K562 (cell line): ENCODE data around the gene UBR3. TPM values are rescaled to one million over a fixed set of nuclear protein-coding genes. Genes with fewer than 3 reads are reported as not detected.

Source experiments
- ATAC-seq: fragments of 200-7000 bp; cut with Tn5 transposase; 3 replicates; pipeline ENCODE4 v1.9.1; 2020; ENCODE audit warnings: moderate library complexity
- BruUV-seq: library from RNA; stranded (reverse); fragments of 400-500 nt; replicated peaks from 2 replicates; lab custom pipeline; 2021; lab: Mats Ljungman, UMichigan
- CTCF ChIA-PET: fragments of 300-600 bp; formaldehyde crosslinking; extraction: SDS; loops from one replicate; lab custom pipeline; 2021; ENCODE audit warnings: low intra/inter-chr PET ratio; lab: Yijun Ruan, JAX
- POLR2A ChIA-PET: fragments of 300-600, 350-650 bp; sonication (Branson Sonifier 250); formaldehyde crosslinking; extraction: SDS; loops from one replicate; lab custom pipeline; 2021; ENCODE audit warnings: antibody characterized with exemption, inconsistent platforms; lab: Yijun Ruan, JAX
- DNase-seq, 4 experiments: peaks; one replicate each; pipeline versions ENCODE4 v3.0.0 to v3.0.0-alpha.2; 2011 to 2018; ENCODE audit warnings: low spot score in 3 of 4, mixed read lengths in 3 of 4; ENCODE audit errors: extremely low read depth in 1 of 4
- FAIRE-seq: peaks from 2 replicates; lab custom pipeline; 2011; peaks lifted over from hg19 to GRCh38; lab: Jason Lieb, UNC
- H2AFZ ChIP-seq: 2 replicates; pipeline ENCODE4 v1.6.0; 2011; ENCODE audit warnings: low read depth, low read length, control low read depth, inconsistent platforms
- H3K27ac ChIP-seq: fragments of 200-600 bp; 3 replicates; pipeline ENCODE4 v1.8.0; 2011; ENCODE audit warnings: low read depth, mild to moderate bottlenecking, control low read depth, inconsistent platforms, low read length, moderate library complexity, mixed read lengths; ENCODE audit errors: extremely low read depth
- H3K27me3 ChIP-seq, 2 experiments: fragments of 300-600 bp in 1 of 2; 2 replicates in 1 of 2; 3 replicates in 1 of 2; pipeline versions ENCODE4 v1.6.0 to v1.8.0; 2011; ENCODE audit warnings: inconsistent platforms in 2 of 2, low read length in 2 of 2, mild to moderate bottlenecking in 1 of 2, mixed read lengths in 1 of 2, moderate library complexity in 1 of 2; ENCODE audit not compliant: control insufficient read depth in 2 of 2, insufficient read depth in 2 of 2
- H3K36me3 ChIP-seq: fragments of 300-600 bp; 3 replicates; pipeline ENCODE4 v1.8.0; 2011; ENCODE audit warnings: mild to moderate bottlenecking, low read length, inconsistent platforms; ENCODE audit not compliant: control insufficient read depth, insufficient read depth
- H3K4me1 ChIP-seq, 2 experiments: fragments of 200-600 bp in 1 of 2; replicated peaks in 1 of 2; 2 replicates in 1 of 2; 3 replicates in 1 of 2; pipeline versions ENCODE4 v1.5.1 to v1.8.0; 2011; ENCODE audit warnings: inconsistent platforms in 2 of 2, low read length in 2 of 2, mild to moderate bottlenecking in 1 of 2, mixed read lengths in 1 of 2, moderate library complexity in 1 of 2; ENCODE audit not compliant: control insufficient read depth in 2 of 2, insufficient read depth in 2 of 2
- H3K4me2 ChIP-seq: 2 replicates; pipeline ENCODE4 v1.6.1; 2011; ENCODE audit warnings: low read length, control low read depth, inconsistent platforms, mixed read lengths; ENCODE audit not compliant: insufficient read depth
- H3K4me3 ChIP-seq: fragments of 200-600 bp; sonication (generic), shearing (Covaris generic); 2 replicates; pipeline ENCODE4 v1.5.1; 2016; ENCODE audit warnings: control low read depth, inconsistent platforms
- H3K79me2 ChIP-seq: fragments of 200-600 bp; 3 replicates; pipeline ENCODE4 v1.8.0; 2011; ENCODE audit warnings: low read length, inconsistent platforms; ENCODE audit not compliant: control insufficient read depth, insufficient read depth
- H3K9ac ChIP-seq, 2 experiments: 2 replicates each; pipeline versions ENCODE4 v1.6.0 to v1.6.1; 2011; ENCODE audit warnings: low read depth in 2 of 2, low read length in 2 of 2, control low read depth in 1 of 2, inconsistent platforms in 1 of 2, mild to moderate bottlenecking in 1 of 2, mixed read lengths in 1 of 2; ENCODE audit not compliant: insufficient read depth in 1 of 2
- H3K9me1 ChIP-seq: one replicate; pipeline ENCODE4 v1.6.0; 2011; ENCODE audit warnings: inconsistent platforms, mild to moderate bottlenecking, low read length, moderate library complexity; ENCODE audit not compliant: control insufficient read depth, insufficient read depth
- H3K9me3 ChIP-seq: replicated peaks from 2 replicates; pipeline ENCODE4 v1.5.1; 2011; ENCODE audit warnings: low read depth, low read length, inconsistent platforms; ENCODE audit not compliant: control insufficient read depth, insufficient read depth
- H4K20me1 ChIP-seq: replicated peaks from 2 replicates; pipeline ENCODE4 v1.6.1; 2011; ENCODE audit warnings: low read length, inconsistent platforms, mixed read lengths; ENCODE audit not compliant: control insufficient read depth, insufficient read depth
- CHCHD3 ChIP-seq: fragments of 250-450 bp; sonication (Bioruptor Pico); IDR thresholded peaks from 2 replicates; pipeline ENCODE4 v2.1.2; 2022; ENCODE audit warnings: mild to moderate bottlenecking
- CREB3 ChIP-seq: fragments of 450-650 bp; conservative IDR thresholded peaks from 2 replicates; pipeline ENCODE4 v1.6.1; 2016; ENCODE audit warnings: missing genetic modification characterization, low read depth, mild to moderate bottlenecking, missing compliant biosample characterization, moderate library complexity
- ELF2 ChIP-seq: fragments of 250-450 bp; sonication (Bioruptor Pico); IDR thresholded peaks from 2 replicates; pipeline ENCODE4 v1.5.0; 2021; ENCODE audit warnings: mild to moderate bottlenecking
- ERF ChIP-seq: fragments of 450-650 bp; formaldehyde crosslinking; IDR thresholded peaks from 2 replicates; pipeline ENCODE4 v1.4.0; 2020; ENCODE audit warnings: mild to moderate bottlenecking, mixed read lengths
- FOXJ2 ChIP-seq: fragments of 200-800 bp; sonication (Bioruptor generic); IDR thresholded peaks from 2 replicates; pipeline ENCODE4 v1.6.1; 2016; ENCODE audit warnings: missing genetic modification characterization, missing compliant biosample characterization
- GABPB1 ChIP-seq: sonication (generic); formaldehyde crosslinking; IDR thresholded peaks from 2 replicates; pipeline ENCODE4 v1.8.0; 2022; ENCODE audit warnings: mild to moderate bottlenecking, missing genetic modification reagents
- GTF3C2 ChIP-seq: IDR thresholded peaks from 3 replicates; pipeline ENCODE4 v1.6.1; 2011; ENCODE audit warnings: borderline replicate concordance, mild to moderate bottlenecking, moderate library complexity; ENCODE audit not compliant: insufficient read length; ENCODE audit errors: extremely low read depth
- RFX1 ChIP-seq: fragments of 450-650 bp; IDR thresholded peaks from 2 replicates; pipeline ENCODE4 v1.6.1; 2016; ENCODE audit warnings: mild to moderate bottlenecking, moderate library complexity
- SRSF1 ChIP-seq: fragments of 200-400 bp; formaldehyde crosslinking; IDR thresholded peaks from 2 replicates; pipeline ENCODE4 v1.6.1; 2017; ENCODE audit warnings: mild to moderate bottlenecking, low read depth, low read length, moderate library complexity
- in situ Hi-C: fragments of 300-500 bp; cut with MboI; formaldehyde crosslinking; loops from 4 replicates; pipeline ENCODE4 v1.15.0; 2018; ENCODE audit warnings: inconsistent platforms, mixed read lengths
- intact Hi-C: fragments of 100-400 bp; cut with micrococcal nuclease; formaldehyde crosslinking; loops from 2 replicates; pipeline ENCODE4 v1.14.2; 2022
- polyA plus RNA-seq, 8 experiments: library from polyadenylated mRNA; depleted of rRNA in 4 of 8; stranded (reverse) in 5 of 8; unstranded in 3 of 8; fragments of >200 nt; fragmentation: Nextera tagmentation in 2 of 8; fragmentation: Illumina TruSeq in 1 of 8; extraction: Ambion mirVana in 2 of 8; extraction: Trizol in 1 of 8; gene quantifications; 2 replicates each; pipeline versions ENCODE4 v1.2.1 to v1.2.3, GENCODE V29; 2011 to 2014; ENCODE audit warnings: inconsistent platforms in 1 of 8, missing spikeins in 1 of 8
- total RNA-seq, 7 experiments: library from RNA; depleted of rRNA in 6 of 7; stranded (reverse); fragments of >200 nt in 6 of 7; fragmentation: Illumina TruSeq in 2 of 7; extraction: Trizol in 2 of 7; gene quantifications; 2 replicates each; pipeline versions ENCODE4 v1.2.1 to v1.2.3, GENCODE V29; 2011 to 2021; ENCODE audit warnings: low replicate concordance in 1 of 7

Gene UBR3
- total and polyA plus RNA-seq, 9 of the 15 experiments (the other 6 are each of a cell fraction or from before 2014, with no cell fraction given): 14.4 to 63.5 (median 40.4) TPM

DNA sequence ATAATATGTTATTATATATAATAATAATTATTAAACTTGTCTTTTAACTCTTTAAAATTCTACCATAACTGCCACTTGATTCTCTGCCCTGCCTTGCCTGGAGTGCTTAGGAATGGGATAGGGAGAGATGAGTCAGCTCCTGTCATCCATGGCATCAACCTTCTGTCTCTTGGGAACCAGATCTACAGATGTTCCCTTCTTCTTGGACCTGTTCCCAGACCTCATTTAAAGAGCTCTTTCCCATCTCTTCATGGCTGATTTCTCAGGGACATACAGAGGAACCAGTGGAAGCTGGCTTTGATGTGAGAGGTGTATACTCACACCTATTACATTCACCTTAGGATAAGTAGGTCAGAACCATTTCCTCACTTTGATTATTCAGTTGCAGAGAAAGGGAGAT is 195.4 kb downstream of the UBR3 start:
- no peak overlapping the region for H3K4me3 ChIP-seq
- ChIA-PET CTCF (no interaction called here), POLR2A (interaction anchor here (1.1 kb wide), 1 partner anchor 13 kb away, joined by 3 read pairs; no protein-coding TSS in a partner anchor)
- peaks cover 13% of the 10 kb centered on the region for H3K36me3 ChIP-seq
- no peak overlapping the region for H3K9ac ChIP-seq
- in situ Hi-C loops (no loop called here), intact Hi-C loops (no loop called here)
- no peaks in the 10 kb centered on the region for H4K20me1 ChIP-seq
- peaks cover 7 to 37% of the 10 kb centered on the region in 2 experiments for H3K4me1 ChIP-seq
- H3K4me2 ChIP-seq: no peak overlapping the region
- ATAC-seq (no peak), FAIRE-seq (no peak), DNase-seq (no peak)
- no peaks in the 10 kb centered on the region for H3K27me3 ChIP-seq
- no peak overlapping the region for H3K27ac ChIP-seq
- no TSS peak for BruUV-seq
- H3K9me1 ChIP-seq: no peaks in the 10 kb centered on the region
- no peak overlapping the region for H2AFZ ChIP-seq
- H3K79me2 ChIP-seq: no peaks in the 10 kb centered on the region
- no peaks in the 10 kb centered on the region for H3K9me3 ChIP-seq
- no peak for TF ChIP-seq ELF2 (CRISPR knock-in tag)
- no peak for TF ChIP-seq CHCHD3 (CRISPR knock-in tag)
- peak; percentile 77; the same call in 1 of the 2 replicates for TF ChIP-seq FOXJ2 (tag)
- TF ChIP-seq CREB3 (tag): no peak
- no peak for TF ChIP-seq SRSF1
- TF ChIP-seq RFX1: 0 out of 2 replicates have a peak, but pooled peaks have one; percentile 17
- no peak for TF ChIP-seq GABPB1 (CRISPR knock-in tag)
- no peak for TF ChIP-seq GTF3C2
- TF ChIP-seq ERF: no peak
